Measurements from ENCODE around the gene USHBP1. TPM values are rescaled to one million over a fixed set of nuclear protein-coding genes. Genes with fewer than 3 reads are reported as not detected.

The USHBP1 gene
- total and polyA plus RNA-seq, 2 of the 13 experiments (the other 11 are each of a cell fraction or from before 2014, with no cell fraction given), result 0.15 to 1.5 TPM

DNA sequence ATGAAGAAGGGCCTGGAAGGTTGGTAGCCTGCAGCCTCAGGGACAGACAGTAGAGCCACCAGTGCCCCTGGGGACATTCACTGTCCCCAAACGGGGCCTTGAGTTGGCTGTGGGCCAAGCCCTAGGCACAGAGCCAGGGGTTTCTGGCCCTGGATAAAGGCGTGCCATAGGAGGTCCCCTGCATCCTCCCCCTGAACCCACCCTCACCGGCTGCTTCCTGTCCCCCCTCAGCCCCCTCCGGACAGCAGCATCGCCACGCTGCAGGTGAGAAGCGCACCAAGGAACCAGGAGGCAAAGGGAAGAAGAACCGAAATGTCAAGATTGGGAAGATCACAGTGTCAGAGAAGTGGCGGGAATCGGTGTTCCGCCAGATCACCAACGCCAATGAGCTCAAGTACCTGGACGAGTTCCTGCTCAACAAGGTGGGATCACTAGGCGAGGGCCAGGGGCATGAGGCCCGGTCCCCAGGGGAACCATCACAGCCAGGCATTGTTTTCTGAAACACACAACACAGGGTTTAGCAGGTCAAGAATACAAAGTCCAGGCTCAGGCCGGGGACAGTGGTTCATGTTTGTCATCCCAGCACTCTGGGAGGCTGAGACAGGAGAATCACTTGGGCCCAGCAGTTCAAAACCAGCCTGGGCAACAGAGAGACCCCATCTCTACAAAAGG, 64.0 kb downstream of the USHBP1 start (continued):
- TF ChIP-seq ZKSCAN8 (CRISPR knock-in tag; IDR thresholded peaks at IDR 0.05; ENCODE audit: borderline replicate concordance) (peak; percentile 42; the same call in 1 of the 2 replicates), ETV6 (CRISPR knock-in tag; conservative IDR thresholded peaks at IDR 0.05) (no peak), ZNF44 (CRISPR knock-in tag; IDR thresholded peaks at IDR 0.05) (no peak), ZFY (CRISPR knock-in tag; IDR thresholded peaks at IDR 0.05) (peak; percentile 59), SOX6 (IDR thresholded peaks at IDR 0.05) (no peak), SOX6 (CRISPR knock-in tag; IDR thresholded peaks at IDR 0.05) (peak; percentile 96), SATB2 (CRISPR knock-in tag; IDR thresholded peaks at IDR 0.05) (no peak), FOXC1 (CRISPR knock-in tag; IDR thresholded peaks at IDR 0.05; ENCODE audit: borderline replicate concordance) (peak; percentile 71; the same call in 1 of the 2 replicates), LCORL (IDR thresholded peaks at IDR 0.05) (0 out of 2 replicates have a peak, but pooled peaks have one; percentile 5), LCORL (CRISPR knock-in tag; IDR thresholded peaks at IDR 0.05) (peak; percentile 93; the same call in 1 of the 2 replicates), PAWR (CRISPR knock-in tag; IDR thresholded peaks at IDR 0.05; ENCODE audit: borderline replicate concordance) (no peak), MEIS1 (CRISPR knock-in tag; IDR thresholded peaks at IDR 0.05; ENCODE audit: borderline replicate concordance) (no peak), MYNN (CRISPR knock-in tag; IDR thresholded peaks at IDR 0.05; ENCODE audit: low read depth) (no peak), TEAD3 (CRISPR knock-in tag; optimal IDR thresholded peaks at IDR 0.05; ENCODE audit: borderline replicate concordance) (peak; percentile 41), RAD51 (IDR thresholded peaks at IDR 0.05; ENCODE audit: borderline replicate concordance) (no peak), MED1 (CRISPR knock-in tag; IDR thresholded peaks at IDR 0.05) (peak; percentile 64), ZNF260 (CRISPR knock-in tag; IDR thresholded peaks at IDR 0.05; ENCODE audit: borderline replicate concordance, low read depth) (no peak), ZNF788 (CRISPR knock-in tag; IDR thresholded peaks at IDR 0.05; ENCODE audit: borderline replicate concordance) (peak; percentile 68; the same call in 1 of the 2 replicates)
- TF ChIP-seq, protein P1, sequence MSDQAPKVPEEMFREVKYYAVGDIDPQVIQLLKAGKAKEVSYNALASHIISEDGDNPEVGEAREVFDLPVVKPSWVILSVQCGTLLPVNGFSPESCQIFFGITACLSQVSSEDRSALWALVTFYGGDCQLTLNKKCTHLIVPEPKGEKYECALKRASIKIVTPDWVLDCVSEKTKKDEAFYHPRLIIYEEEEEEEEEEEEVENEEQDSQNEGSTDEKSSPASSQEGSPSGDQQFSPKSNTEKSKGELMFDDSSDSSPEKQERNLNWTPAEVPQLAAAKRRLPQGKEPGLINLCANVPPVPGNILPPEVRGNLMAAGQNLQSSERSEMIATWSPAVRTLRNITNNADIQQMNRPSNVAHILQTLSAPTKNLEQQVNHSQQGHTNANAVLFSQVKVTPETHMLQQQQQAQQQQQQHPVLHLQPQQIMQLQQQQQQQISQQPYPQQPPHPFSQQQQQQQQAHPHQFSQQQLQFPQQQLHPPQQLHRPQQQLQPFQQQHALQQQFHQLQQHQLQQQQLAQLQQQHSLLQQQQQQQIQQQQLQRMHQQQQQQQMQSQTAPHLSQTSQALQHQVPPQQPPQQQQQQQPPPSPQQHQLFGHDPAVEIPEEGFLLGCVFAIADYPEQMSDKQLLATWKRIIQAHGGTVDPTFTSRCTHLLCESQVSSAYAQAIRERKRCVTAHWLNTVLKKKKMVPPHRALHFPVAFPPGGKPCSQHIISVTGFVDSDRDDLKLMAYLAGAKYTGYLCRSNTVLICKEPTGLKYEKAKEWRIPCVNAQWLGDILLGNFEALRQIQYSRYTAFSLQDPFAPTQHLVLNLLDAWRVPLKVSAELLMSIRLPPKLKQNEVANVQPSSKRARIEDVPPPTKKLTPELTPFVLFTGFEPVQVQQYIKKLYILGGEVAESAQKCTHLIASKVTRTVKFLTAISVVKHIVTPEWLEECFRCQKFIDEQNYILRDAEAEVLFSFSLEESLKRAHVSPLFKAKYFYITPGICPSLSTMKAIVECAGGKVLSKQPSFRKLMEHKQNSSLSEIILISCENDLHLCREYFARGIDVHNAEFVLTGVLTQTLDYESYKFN (CRISPR knock-in tag; conservative IDR thresholded peaks at IDR 0.05), result peak; percentile 90
- TF ChIP-seq, protein P2, sequence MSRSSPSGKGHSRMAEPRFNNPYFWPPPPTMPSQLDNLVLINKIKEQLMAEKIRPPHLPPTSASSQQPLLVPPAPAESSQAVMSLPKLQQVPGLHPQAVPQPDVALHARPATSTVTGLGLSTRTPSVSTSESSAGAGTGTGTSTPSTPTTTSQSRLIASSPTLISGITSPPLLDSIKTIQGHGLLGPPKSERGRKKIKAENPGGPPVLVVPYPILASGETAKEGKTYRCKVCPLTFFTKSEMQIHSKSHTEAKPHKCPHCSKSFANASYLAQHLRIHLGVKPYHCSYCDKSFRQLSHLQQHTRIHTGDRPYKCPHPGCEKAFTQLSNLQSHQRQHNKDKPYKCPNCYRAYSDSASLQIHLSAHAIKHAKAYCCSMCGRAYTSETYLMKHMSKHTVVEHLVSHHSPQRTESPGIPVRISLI (CRISPR knock-in tag; IDR thresholded peaks at IDR 0.05; ENCODE audit: borderline replicate concordance), result no peak
- TF ChIP-seq, protein P3, sequence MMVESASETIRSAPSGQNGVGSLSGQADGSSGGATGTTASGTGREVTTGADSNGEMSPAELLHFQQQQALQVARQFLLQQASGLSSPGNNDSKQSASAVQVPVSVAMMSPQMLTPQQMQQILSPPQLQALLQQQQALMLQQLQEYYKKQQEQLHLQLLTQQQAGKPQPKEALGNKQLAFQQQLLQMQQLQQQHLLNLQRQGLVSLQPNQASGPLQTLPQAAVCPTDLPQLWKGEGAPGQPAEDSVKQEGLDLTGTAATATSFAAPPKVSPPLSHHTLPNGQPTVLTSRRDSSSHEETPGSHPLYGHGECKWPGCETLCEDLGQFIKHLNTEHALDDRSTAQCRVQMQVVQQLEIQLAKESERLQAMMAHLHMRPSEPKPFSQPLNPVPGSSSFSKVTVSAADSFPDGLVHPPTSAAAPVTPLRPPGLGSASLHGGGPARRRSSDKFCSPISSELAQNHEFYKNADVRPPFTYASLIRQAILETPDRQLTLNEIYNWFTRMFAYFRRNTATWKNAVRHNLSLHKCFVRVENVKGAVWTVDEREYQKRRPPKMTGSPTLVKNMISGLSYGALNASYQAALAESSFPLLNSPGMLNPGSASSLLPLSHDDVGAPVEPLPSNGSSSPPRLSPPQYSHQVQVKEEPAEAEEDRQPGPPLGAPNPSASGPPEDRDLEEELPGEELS (CRISPR knock-in tag; IDR thresholded peaks at IDR 0.05), result peak; percentile 67
- TF ChIP-seq, protein P4, sequence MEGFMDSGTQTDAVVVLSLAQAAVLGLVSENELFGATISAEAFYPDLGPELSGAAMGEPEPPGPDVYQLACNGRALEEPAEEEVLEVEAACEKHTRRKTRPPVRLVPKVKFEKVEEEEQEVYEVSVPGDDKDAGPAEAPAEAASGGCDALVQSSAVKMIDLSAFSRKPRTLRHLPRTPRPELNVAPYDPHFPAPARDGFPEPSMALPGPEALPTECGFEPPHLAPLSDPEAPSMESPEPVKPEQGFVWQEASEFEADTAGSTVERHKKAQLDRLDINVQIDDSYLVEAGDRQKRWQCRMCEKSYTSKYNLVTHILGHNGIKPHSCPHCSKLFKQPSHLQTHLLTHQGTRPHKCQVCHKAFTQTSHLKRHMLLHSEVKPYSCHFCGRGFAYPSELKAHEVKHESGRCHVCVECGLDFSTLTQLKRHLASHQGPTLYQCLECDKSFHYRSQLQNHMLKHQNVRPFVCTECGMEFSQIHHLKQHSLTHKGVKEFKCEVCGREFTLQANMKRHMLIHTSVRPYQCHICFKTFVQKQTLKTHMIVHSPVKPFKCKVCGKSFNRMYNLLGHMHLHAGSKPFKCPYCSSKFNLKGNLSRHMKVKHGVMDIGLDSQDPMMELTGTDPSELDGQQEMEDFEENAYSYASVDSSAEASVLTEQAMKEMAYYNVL (CRISPR knock-in tag; IDR thresholded peaks at IDR 0.05; ENCODE audit: borderline replicate concordance), result peak; percentile 54; the same call in 1 of the 2 replicates

All from HepG2 (cell line).